ENCODE data around the gene GLIPR1. TPM values are rescaled to one million over a fixed set of nuclear protein-coding genes. Genes with fewer than 3 reads are reported as not detected.

The GLIPR1 gene
- total and polyA plus RNA-seq, 10 of the 15 experiments (the other 5 are each of a cell fraction or from before 2014, with no cell fraction given): 18.2 to 62.6 (median 32.2) TPM

DNA sequence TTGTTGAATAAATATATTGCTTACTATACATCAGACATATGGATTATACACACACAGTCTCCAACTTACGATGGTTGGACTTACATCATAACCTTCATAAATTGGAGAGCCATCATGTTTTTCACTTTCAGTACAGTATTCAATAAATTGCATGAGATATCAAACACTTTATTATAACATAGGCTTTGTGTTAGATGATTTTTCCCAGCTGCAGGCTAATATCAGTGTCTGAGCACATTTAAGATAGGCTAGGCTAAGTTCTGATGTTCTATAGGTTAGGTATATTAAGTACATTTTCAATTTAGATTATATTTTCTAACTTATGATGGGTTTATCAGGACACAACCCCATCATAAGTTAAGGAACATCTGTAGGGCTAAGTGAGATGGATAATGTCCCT is 48.8 kb downstream of the GLIPR1 start:
- Histone ChIP-seq H3K36me3 (ENCODE audit: control insufficient read depth in 2 of 2, insufficient read depth in 2 of 2, low read length in 1 of 2) (no peaks in the 10 kb centered on the region), H3K4me3 (no peak overlapping the region), H3K27me3 (replicated peaks in 1 of 2; ENCODE audit: control insufficient read depth in 2 of 2, insufficient read depth in 2 of 2, low read length in 1 of 2) (no peaks in the 10 kb centered on the region), H2AFZ (ENCODE audit: control insufficient read depth, low read depth, low read length) (no peak overlapping the region), H3K79me2 (ENCODE audit: control insufficient read depth, insufficient read depth, low read length) (no peaks in the 10 kb centered on the region), H3K4me2 (ENCODE audit: control insufficient read depth, insufficient read depth) (no peak overlapping the region), H3K9ac (ENCODE audit: control insufficient read depth, insufficient read depth, low read length) (no peak overlapping the region), H3K9me3 (replicated peaks; ENCODE audit: control insufficient read depth, insufficient read depth, low read length) (no peaks in the 10 kb centered on the region), H3K27ac (ENCODE audit: control insufficient read depth, insufficient read depth) (no peak overlapping the region), H4K20me1 (ENCODE audit: control insufficient read depth, insufficient read depth) (no peaks in the 10 kb centered on the region), H3K4me1 (ENCODE audit: control insufficient read depth, insufficient read depth, low read length) (no peaks in the 10 kb centered on the region; the same call in 1 of the 2 replicates)
- CTCF ChIA-PET: interaction anchor here (0.6 to 7.7 kb wide), 10 partner anchors 18 to 927 kb away, joined by 3 to 144 read pairs (median 18); partner anchors contain the start of genes KRR1 and PHLDA1
- POLR2A ChIA-PET: interaction anchor here (3.3 kb wide), 1 partner anchor 502 kb away, joined by 23 read pairs; the partner anchor contains the start of gene PHLDA1
- RAD21 ChIA-PET (ENCODE audit: unreplicated experiment): interaction anchor here (0.9 to 5.4 kb wide), 8 partner anchors 45 to 817 kb away, joined by 3 to 144 read pairs (median 8); partner anchors contain the start of gene PHLDA1
- no peak for TF ChIP-seq IKZF1 (conservative IDR thresholded peaks at IDR 0.05)
- TF ChIP-seq HDAC2 (IDR thresholded peaks at IDR 0.05): no peak
- no peak for TF ChIP-seq WRNIP1 (IDR thresholded peaks at IDR 0.05; ENCODE audit: borderline replicate concordance, low read depth, low read length)
- TF ChIP-seq KAT2A (conservative IDR thresholded peaks at IDR 0.05; ENCODE audit: control insufficient read depth, low read depth, low read length): no peak
- no peak for TF ChIP-seq NRF1 (conservative IDR thresholded peaks at IDR 0.05; ENCODE audit: low read depth, low read length)
- TF ChIP-seq E2F4 (IDR thresholded peaks at IDR 0.05; ENCODE audit: low read depth, low read length): no peak
- no peak for TF ChIP-seq RUNX3 (IDR thresholded peaks at IDR 0.05; ENCODE audit: low read length)
- no peak for TF ChIP-seq STAT3 (IDR thresholded peaks at IDR 0.05; ENCODE audit: low read depth, low read length)
- no peak for TF ChIP-seq LARP7 (IDR thresholded peaks at IDR 0.05)
- no peak for TF ChIP-seq MTA3 (IDR thresholded peaks at IDR 0.05; ENCODE audit: borderline replicate concordance, low read length)
- TF ChIP-seq, protein P1, sequence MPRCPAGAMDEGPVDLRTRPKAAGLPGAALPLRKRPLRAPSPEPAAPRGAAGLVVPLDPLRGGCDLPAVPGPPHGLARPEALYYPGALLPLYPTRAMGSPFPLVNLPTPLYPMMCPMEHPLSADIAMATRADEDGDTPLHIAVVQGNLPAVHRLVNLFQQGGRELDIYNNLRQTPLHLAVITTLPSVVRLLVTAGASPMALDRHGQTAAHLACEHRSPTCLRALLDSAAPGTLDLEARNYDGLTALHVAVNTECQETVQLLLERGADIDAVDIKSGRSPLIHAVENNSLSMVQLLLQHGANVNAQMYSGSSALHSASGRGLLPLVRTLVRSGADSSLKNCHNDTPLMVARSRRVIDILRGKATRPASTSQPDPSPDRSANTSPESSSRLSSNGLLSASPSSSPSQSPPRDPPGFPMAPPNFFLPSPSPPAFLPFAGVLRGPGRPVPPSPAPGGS (IDR thresholded peaks at IDR 0.05; ENCODE audit: borderline replicate concordance, insufficient read depth, low read depth, low read length, poor library complexity, severe bottlenecking): no peak
- no peak for TF ChIP-seq CHD1 (IDR thresholded peaks at IDR 0.05; ENCODE audit: low read depth, low read length)
- no peak for TF ChIP-seq NBN (IDR thresholded peaks at IDR 0.05)
- no peak for TF ChIP-seq EZH2 (IDR thresholded peaks at IDR 0.05; ENCODE audit: borderline replicate concordance, control insufficient read depth, low read depth, low read length)
- TF ChIP-seq FOXM1 (IDR thresholded peaks at IDR 0.05; ENCODE audit: low read depth, low read length): no peak
- TF ChIP-seq SMAD5 (IDR thresholded peaks at IDR 0.05; ENCODE audit: low read depth): no peak
- TF ChIP-seq ASH2L (IDR thresholded peaks at IDR 0.05; ENCODE audit: borderline replicate concordance, low read depth): no peak
- TF ChIP-seq SKIL (IDR thresholded peaks at IDR 0.05; ENCODE audit: low read depth, poor library complexity, severe bottlenecking): no peak
- DNase-seq (ENCODE audit: low read depth, low spot score): no peak
- in situ Hi-C loops (cut with MboI) (loop anchor here (5.0 kb wide), 1 partner anchor 508 kb away; no protein-coding TSS in a partner anchor), intact Hi-C loops (cut with micrococcal nuclease; ENCODE audit: unreplicated experiment) (loop anchor here (5.0 to 10.0 kb wide), 5 partner anchors 113 to 1055 kb away; no protein-coding TSS in a partner anchor)
- BruUV-seq (replicated peaks): no TSS peak
- FAIRE-seq: no peak
- WGBS (ENCODE audit: insufficient coverage, insufficient replicate concordance, low lambda C conversion rate, missing lambda C conversion rate): 63% methylated on average over 1 of the region's 1 CpG
- ATAC-seq: no peak
- SMC1A ChIA-PET (ENCODE audit: uncharacterized antibody, unreplicated experiment): interaction anchor here (0.8 to 9.5 kb wide), 12 partner anchors 14 to 927 kb away, joined by 3 to 268 read pairs (median 4); partner anchors contain the start of gene PHLDA1

Measured in GM12878 (cell line).